Right forelimb (tissue), 1 donor: ENCODE results near the gene OTUD7B.

Source experiments
- DNase-seq: peaks from one replicate; pipeline ENCODE4 v3.0.0-alpha.2; 2018

Gene OTUD7B

GRCh38 chr1:149915429-149916192, 94.9 kb downstream of the OTUD7B start:
- no peak for DNase-seq

DNA sequence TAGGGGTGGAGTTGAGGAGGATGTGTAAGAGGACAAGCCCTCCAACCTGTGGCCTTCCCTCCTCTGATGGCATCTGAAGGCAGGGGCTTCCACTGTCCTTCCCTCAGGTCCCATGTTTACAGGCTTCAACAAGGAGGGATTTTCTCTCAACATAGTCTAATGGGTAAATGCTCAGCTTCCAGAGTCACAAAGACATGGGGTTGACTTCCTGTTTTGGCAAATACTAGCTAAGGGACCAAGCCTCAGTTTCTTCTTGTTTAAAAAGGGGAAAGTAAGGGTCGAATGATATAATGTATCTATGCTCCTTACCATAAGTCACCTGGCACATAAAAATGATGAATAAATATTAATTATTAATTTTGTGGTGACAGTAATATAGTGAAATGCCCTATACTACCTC, 96.0 kb downstream of the OTUD7B start:
- no peak for DNase-seq

DNA sequence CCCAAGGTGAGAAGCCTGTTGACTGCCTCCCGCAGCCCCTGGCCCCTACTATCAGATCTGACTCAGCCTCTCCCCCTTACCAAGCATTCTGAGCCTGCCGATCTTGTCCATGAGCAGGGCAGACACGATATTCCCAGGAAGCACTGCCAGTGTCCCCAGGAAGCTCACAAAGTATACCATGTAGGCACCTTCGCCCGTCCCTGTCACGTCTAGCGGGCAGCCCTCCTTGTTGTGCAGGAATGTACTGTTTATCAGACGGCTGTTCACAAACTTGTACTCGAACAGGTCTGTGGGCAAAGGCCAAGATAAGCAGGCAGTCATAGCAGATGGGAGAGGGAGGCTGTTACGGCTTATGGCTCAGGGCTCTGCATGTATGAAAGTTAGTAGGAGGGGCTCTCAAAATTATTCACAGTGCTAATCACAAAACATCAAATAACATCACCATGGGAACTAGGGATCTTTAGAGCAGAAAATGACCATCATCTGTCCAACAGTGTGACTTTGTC, 103.9 kb downstream of the OTUD7B start:
- DNase-seq, result no peak

DNA sequence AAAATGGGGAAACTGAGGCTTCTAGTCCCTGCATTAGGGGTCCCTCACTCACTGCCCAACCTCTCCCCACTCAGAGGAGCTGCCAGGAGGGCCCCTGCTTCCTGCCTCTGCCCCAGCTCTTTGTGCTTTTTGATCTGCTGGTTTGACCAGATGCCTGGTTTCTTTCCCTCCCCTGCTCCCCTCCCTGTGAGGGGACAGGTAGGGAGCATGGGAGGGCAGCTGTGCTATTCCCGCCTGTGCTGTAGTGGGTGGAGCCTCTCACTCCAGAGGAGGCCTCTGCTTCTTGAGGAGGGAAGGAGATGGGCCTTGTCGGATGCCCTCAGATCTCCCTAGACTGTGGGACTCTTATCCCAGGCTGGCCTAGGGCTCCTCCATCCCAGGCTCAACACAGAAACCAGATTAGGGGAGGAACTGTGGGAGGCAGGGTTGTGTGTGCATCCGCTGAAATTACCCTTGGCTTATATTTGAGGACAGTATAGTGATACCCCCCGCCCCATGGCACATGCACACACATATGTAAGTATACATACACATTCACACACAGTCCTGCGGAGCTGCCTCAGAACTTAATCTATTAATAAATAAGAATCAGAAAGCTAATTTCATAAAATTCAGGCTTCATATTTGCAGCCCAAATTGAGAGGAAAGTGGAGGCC, 106.6 kb downstream of the OTUD7B start:
- no peak for DNase-seq

DNA sequence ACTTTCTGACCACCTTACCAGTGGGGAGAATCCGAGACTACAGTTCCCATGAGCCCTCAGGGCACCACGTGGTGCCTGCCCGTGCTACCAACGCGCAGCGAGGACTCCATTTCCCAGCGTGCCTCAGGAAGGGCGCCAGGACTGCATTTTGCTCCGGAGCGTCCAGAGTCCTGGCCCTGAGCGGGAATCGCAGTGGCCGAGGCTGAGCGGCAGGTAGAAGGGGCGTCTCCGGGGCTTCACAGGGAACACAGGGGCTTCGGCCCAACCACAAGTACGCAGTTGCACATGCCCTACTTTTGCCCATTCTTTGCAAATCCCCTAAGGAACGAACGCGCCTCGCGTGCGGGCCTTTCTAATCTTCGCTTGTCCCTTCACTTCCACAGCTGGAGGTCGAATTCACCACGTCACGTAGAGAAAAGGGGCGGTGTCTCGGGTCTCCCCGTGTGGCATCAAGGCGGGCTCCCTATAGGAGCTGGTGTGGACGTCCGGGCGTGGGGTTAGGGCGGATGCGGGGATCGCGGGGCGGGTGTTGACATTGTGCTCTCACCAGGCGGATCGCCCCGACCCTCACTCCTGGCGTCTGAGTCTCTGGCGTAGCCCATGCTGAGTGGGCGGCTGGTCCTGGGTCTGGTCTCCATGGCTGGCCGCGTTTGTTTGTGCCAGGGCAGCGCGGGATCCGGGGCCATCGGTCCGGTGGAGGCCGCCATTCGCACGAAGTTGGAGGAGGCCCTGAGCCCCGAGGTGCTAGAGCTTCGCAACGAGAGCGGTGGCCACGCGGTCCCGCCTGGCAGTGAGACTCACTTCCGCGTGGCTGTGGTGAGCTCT, 110.9 kb downstream of the OTUD7B start, which contains the start of gene BOLA1:
Gene BOLA1 (plus strand): TSS at position 109 of the 825 bp plus-strand sequence. CDS start 492 bp downstream, at position 601.
- DNase-seq, result peak; percentile 93

GRCh38 chr1:149896575-149896974, 114.0 kb downstream of the OTUD7B start:
- no peak for DNase-seq

GRCh38 chr1:149888999-149889289, 121.6 kb downstream of the OTUD7B start:
- peak; percentile 52 for DNase-seq

GRCh38 chr1:149888247-149888998, 122.1 kb downstream of the OTUD7B start:
- peak; percentile 91 for DNase-seq
